ENCODE data around the gene ADARB1.

The ADARB1 gene

DNA sequence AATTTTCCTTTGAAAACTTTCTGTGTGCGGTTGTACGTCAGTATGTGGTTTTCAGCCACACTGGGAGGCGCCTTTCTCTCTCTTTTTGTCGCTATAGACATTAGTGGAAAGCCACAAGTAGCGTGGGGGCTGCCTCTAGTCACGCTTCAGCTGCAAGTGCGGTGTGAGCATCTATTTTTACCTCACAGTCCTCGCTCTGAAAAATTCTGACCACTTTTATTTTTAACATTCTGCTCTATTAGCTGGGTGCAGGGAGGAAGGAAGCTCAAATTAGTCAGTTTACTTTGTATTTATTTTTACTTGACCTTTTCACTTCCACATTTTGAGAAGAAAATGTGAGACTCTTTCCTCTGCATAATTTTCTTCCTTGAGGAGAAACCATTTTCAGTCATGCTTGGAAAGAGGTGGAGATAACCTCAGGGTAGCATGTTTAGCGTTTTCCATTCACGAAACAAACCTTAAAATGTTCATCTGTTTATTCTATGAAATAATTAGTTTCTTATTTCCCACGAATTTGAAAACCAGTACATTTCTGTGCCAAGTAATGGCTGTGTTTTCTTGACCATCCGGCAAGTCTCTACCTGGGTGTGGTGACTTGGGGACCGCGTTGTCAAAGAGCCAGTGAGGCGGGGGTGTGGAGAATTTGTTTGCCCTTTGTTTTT is 35.6 kb downstream of the ADARB1 start:
- Mint-ChIP-seq H3K27ac (peak overlapping the region; percentile 85), H3K4me1 (peaks cover 69% of the 10 kb centered on the region), H3K36me3 (peaks cover 5% of the 10 kb centered on the region), H3K27me3 (peaks cover 3% of the 10 kb centered on the region), H3K4me3 (peak overlapping the region; percentile 40), H3K9me3 (no peaks in the 10 kb centered on the region)
- CTCF ChIA-PET, result interaction anchor here (1.6 kb wide), 1 partner anchor 18 kb away, joined by 6 read pairs; no protein-coding TSS in a partner anchor
- peak; percentile 54 for DNase-seq

- no peak for DNase-seq
- H3K27ac Mint-ChIP-seq, result no peak overlapping the region
Observed at GRCh38 chr21:45110873-45111624, 36.7 kb downstream of the ADARB1 start.

GRCh38 chr21:45111703-45112102 is 37.3 kb downstream of the ADARB1 start:
- Mint-ChIP-seq H3K9me3 (no peaks in the 10 kb centered on the region), H3K36me3 (peaks cover 3% of the 10 kb centered on the region), H3K4me3 (no peak overlapping the region), H3K4me1 (peaks cover 58% of the 10 kb centered on the region), H3K27ac (no peak overlapping the region), H3K27me3 (peaks cover 3% of the 10 kb centered on the region)
- CTCF ChIA-PET, result no interaction called here
- no peak for DNase-seq

More at GRCh38 chr21:45110873-45111624, 36.7 kb downstream of the ADARB1 start:
- Mint-ChIP-seq H3K4me1 (peaks cover 61% of the 10 kb centered on the region), H3K27me3 (peaks cover 3% of the 10 kb centered on the region), H3K4me3 (no peak overlapping the region), H3K36me3 (peaks cover 2% of the 10 kb centered on the region), H3K9me3 (no peaks in the 10 kb centered on the region)
- CTCF ChIA-PET, result interaction anchor here (1.1 to 1.6 kb wide), 3 partner anchors 9 to 18 kb away, joined by 5 to 6 read pairs (median 5); no protein-coding TSS in a partner anchor

DNA sequence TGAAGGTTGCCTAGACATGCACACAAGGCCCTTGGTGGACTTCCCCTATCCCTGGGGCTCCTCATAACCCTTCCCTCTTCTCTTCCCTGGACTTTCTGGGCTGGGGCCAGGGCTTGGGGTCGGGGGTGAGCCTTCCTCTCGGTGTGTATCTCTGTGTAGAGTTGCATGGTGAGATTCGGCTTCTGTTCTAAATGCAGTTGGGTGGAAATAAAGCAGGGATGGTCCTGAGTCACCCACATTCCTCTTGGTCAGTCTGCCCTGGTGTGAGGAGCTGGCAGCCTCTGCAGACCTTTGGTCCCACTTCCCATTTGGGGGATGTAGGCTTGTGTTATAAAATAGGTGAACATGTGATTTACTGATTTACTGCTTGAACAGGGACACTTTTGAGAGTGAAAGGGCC is 38.0 kb downstream of the ADARB1 start:
- Mint-ChIP-seq H3K27ac (no peak overlapping the region), H3K27me3 (peaks cover 3% of the 10 kb centered on the region), H3K4me3 (no peak overlapping the region), H3K4me1 (peaks cover 59% of the 10 kb centered on the region), H3K36me3 (peaks cover 3% of the 10 kb centered on the region), H3K9me3 (no peaks in the 10 kb centered on the region)
- CTCF ChIA-PET, result interaction anchor here (0.6 kb wide), 1 partner anchor 158 kb away, joined by 4 read pairs; no protein-coding TSS in a partner anchor
- DNase-seq, result no peak

GRCh38 chr21:45113543-45113942 is 39.2 kb downstream of the ADARB1 start:
- no peak overlapping the region for H3K4me3 Mint-ChIP-seq
- peaks cover 3% of the 10 kb centered on the region for H3K36me3 Mint-ChIP-seq
- CTCF ChIA-PET, result interaction anchor here (1.1 to 2.5 kb wide), 6 partner anchors 12 to 26 kb away, joined by 3 to 10 read pairs (median 6); no protein-coding TSS in a partner anchor
- H3K9me3 Mint-ChIP-seq, result no peaks in the 10 kb centered on the region
- H3K27ac Mint-ChIP-seq, result no peak overlapping the region
- peaks cover 57% of the 10 kb centered on the region for H3K4me1 Mint-ChIP-seq
- DNase-seq, result no peak
- H3K27me3 Mint-ChIP-seq, result peaks cover 3% of the 10 kb centered on the region

DNA sequence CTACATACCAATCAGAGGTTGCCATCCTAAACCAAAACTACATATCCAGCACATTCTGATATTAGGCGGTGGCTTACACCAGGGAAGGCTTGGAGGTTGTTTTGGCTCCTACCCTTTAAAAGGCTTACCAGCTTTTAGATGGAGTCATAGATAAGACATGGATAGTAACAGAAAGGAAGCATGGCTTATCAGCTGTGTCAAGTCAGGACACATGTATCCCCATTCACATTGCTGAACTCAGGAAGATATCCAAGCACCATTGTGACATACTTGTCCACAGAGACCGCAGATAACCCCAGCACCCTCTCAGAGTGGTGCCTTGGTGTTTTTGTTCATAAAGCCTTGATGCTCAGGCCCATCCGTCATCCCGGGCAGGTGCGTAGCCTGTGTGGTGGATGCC is 39.7 kb downstream of the ADARB1 start:
- Mint-ChIP-seq H3K27ac (no peak overlapping the region), H3K4me1 (peaks cover 51% of the 10 kb centered on the region)

GRCh38 chr21:45114475-45114874 is 40.1 kb downstream of the ADARB1 start:
- H3K9me3 Mint-ChIP-seq, result no peaks in the 10 kb centered on the region
- H3K27me3 Mint-ChIP-seq, result peaks cover 3% of the 10 kb centered on the region
- peaks cover 47% of the 10 kb centered on the region for H3K4me1 Mint-ChIP-seq
- no peak overlapping the region for H3K27ac Mint-ChIP-seq
- H3K36me3 Mint-ChIP-seq, result peaks cover 3% of the 10 kb centered on the region
- no peak for DNase-seq
- no peak overlapping the region for H3K4me3 Mint-ChIP-seq
- CTCF ChIA-PET, result interaction anchor here (1.7 to 2.5 kb wide), 6 partner anchors 11 to 26 kb away, joined by 4 to 10 read pairs (median 6); no protein-coding TSS in a partner anchor

More for the DNA sequence above, 39.7 kb downstream of the ADARB1 start:
- Mint-ChIP-seq H3K9me3 (no peaks in the 10 kb centered on the region), H3K36me3 (peaks cover 3% of the 10 kb centered on the region), H3K27me3 (peaks cover 3% of the 10 kb centered on the region), H3K4me3 (no peak overlapping the region)
- CTCF ChIA-PET, result interaction anchor here (1.1 to 2.5 kb wide), 6 partner anchors 11 to 26 kb away, joined by 3 to 10 read pairs (median 6); no protein-coding TSS in a partner anchor
- DNase-seq, result no peak

- Mint-ChIP-seq H3K27ac (no peak overlapping the region), H3K27me3 (peaks cover 3% of the 10 kb centered on the region), H3K9me3 (no peaks in the 10 kb centered on the region), H3K4me3 (no peak overlapping the region), H3K4me1 (peaks cover 41% of the 10 kb centered on the region), H3K36me3 (peaks cover 3% of the 10 kb centered on the region)
- no peak for DNase-seq
- CTCF ChIA-PET, result interaction anchor here (1.7 to 2.5 kb wide), 5 partner anchors 10 to 25 kb away, joined by 6 to 10 read pairs (median 7); no protein-coding TSS in a partner anchor
Observed at GRCh38 chr21:45115141-45115540, 40.8 kb downstream of the ADARB1 start.

DNA sequence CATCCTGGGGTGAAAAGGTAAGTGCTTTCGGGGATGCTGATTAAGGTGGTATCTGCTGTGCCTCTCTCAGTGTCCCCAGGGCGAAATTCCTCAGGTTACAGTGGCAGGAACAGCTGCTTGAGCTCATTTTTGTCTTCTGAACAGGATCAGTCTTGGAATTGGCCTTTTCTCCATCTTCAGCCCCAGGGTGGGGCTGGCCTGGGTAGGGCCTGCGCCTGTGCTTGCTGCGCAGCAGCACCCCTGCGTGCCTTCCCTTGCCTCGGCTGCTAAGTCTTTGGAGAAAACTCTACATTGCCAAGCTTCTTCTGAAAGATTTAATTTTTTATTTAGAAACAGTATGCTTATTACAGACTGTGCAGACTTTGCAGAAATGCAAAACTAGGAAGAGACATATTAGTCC is 41.7 kb downstream of the ADARB1 start:
- no peak for DNase-seq
- no peaks in the 10 kb centered on the region for H3K27me3 Mint-ChIP-seq
- H3K4me3 Mint-ChIP-seq, result no peak overlapping the region
- H3K27ac Mint-ChIP-seq, result no peak overlapping the region
- H3K4me1 Mint-ChIP-seq, result peaks cover 31% of the 10 kb centered on the region
- H3K36me3 Mint-ChIP-seq, result peaks cover 6% of the 10 kb centered on the region
- no peaks in the 10 kb centered on the region for H3K9me3 Mint-ChIP-seq
- CTCF ChIA-PET, result interaction anchor here (1.7 to 2.4 kb wide), 3 partner anchors 9 to 17 kb away, joined by 6 to 8 read pairs (median 7); no protein-coding TSS in a partner anchor

DNA sequence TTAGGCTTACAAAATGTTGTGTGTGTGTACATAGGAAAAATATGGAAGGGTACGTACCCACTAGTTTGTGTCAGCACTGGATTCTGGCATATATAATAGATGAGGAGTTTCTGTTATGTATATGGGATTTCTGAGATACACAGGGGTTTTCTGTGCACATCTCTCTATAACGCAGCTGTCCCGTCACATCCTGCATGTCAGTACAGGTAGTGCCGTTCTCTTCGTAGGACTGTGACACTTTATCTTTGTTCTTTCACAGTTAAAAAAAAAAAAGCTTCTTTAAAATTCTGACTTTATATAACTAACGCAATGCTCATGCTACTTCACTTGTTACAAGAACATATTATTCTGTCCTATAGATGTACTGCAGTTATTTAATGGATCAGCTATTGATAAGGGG is 42.9 kb downstream of the ADARB1 start:
- H3K27me3 Mint-ChIP-seq, result no peaks in the 10 kb centered on the region
- H3K9me3 Mint-ChIP-seq, result no peaks in the 10 kb centered on the region
- H3K36me3 Mint-ChIP-seq, result peaks cover 6% of the 10 kb centered on the region
- peaks cover 19% of the 10 kb centered on the region for H3K4me1 Mint-ChIP-seq
- no peak overlapping the region for H3K27ac Mint-ChIP-seq
- CTCF ChIA-PET, result interaction anchor here (1.3 to 2.2 kb wide), 4 partner anchors 10 to 20 kb away, joined by 3 to 8 read pairs (median 6); no protein-coding TSS in a partner anchor
- no peak overlapping the region for H3K4me3 Mint-ChIP-seq
- no peak for DNase-seq

DNA sequence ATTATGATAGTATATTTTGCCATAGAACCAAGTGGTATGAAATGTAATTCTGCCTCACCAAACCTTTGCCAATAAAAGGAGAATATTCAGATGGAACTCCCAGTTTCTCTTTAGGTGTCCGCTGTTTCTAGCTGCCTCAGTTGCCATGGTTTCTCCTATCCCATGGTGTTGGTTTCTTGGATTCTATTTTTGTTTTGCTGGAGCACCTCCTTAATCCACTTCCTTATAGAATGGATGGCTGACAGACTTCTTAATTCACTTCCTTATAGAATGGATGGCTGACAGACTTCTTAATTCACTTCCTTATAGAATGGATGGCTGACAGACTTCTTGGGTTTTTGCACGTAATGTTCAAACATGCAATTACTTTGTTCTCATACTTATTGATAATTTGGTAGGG is 43.7 kb downstream of the ADARB1 start:
- H3K27me3 Mint-ChIP-seq, result no peaks in the 10 kb centered on the region
- no peaks in the 10 kb centered on the region for H3K9me3 Mint-ChIP-seq
- H3K36me3 Mint-ChIP-seq, result peaks cover 6% of the 10 kb centered on the region
- no peak overlapping the region for H3K27ac Mint-ChIP-seq
- H3K4me3 Mint-ChIP-seq, result no peak overlapping the region
- peaks cover 14% of the 10 kb centered on the region for H3K4me1 Mint-ChIP-seq
- DNase-seq, result no peak
- CTCF ChIA-PET, result interaction anchor here (1.4 to 1.5 kb wide), 2 partner anchors 9 to 20 kb away, joined by 3 to 6 read pairs; no protein-coding TSS in a partner anchor

GRCh38 chr21:45119812-45120211 is 45.4 kb downstream of the ADARB1 start:
- Mint-ChIP-seq H3K4me3 (no peak overlapping the region), H3K36me3 (peaks cover 4% of the 10 kb centered on the region), H3K4me1 (peaks cover 14% of the 10 kb centered on the region), H3K27ac (no peak overlapping the region), H3K27me3 (no peaks in the 10 kb centered on the region), H3K9me3 (no peaks in the 10 kb centered on the region)
- CTCF ChIA-PET, result interaction anchor here (1.2 to 1.4 kb wide), 2 partner anchors 9 to 18 kb away, joined by 7 to 10 read pairs; no protein-coding TSS in a partner anchor
- no peak for DNase-seq

DNA sequence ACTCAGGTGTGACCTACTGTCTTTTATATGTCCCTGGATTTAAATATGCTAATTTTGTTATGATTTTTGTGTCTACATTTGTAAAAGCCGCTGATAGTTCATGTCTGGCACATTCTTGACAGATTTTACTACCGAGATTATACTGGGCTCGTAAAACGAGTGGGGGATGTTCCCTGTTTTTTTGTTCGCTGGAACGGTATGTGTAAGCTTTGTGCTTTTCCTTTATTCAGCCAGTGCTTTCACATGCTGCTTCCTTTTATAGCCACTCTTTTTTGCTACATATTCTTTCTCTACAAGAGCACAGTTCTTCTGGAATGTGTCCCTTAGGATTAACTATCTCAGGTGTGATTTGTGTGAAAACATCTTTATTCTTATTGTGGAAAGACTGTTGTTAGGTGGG is 46.6 kb downstream of the ADARB1 start:
- peaks cover 11% of the 10 kb centered on the region for H3K4me1 Mint-ChIP-seq
- H3K36me3 Mint-ChIP-seq, result peaks cover 7% of the 10 kb centered on the region
- H3K27me3 Mint-ChIP-seq, result no peaks in the 10 kb centered on the region
- no peak overlapping the region for H3K4me3 Mint-ChIP-seq
- H3K27ac Mint-ChIP-seq, result no peak overlapping the region
- CTCF ChIA-PET, result interaction anchor here (1.0 to 3.0 kb wide), 2 partner anchors 16 to 173 kb away, joined by 3 to 17 read pairs; no protein-coding TSS in a partner anchor
- no peaks in the 10 kb centered on the region for H3K9me3 Mint-ChIP-seq
- no peak for DNase-seq

DNA sequence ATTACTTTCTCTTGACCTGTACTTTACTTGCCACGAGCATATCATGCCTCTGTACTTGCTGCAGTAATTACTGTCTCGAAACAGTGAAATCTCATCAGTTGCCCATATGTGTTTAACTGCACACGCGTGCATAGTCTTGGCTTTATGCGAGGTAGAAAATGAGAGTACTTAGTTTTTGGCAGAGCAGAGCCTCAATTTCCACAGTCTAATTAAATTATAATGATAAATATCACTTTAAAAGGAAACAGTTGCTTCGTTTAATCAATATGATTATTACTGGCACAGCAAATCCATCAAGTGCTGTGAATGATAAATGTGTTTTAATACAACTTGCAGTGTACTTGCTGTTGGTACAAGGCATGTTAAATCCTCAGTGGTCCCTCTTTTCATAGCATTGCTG is 47.6 kb downstream of the ADARB1 start:
- no peak overlapping the region for H3K4me3 Mint-ChIP-seq
- CTCF ChIA-PET, result interaction anchor here (0.6 to 3.0 kb wide), 3 partner anchors 15 to 79 kb away, joined by 3 to 17 read pairs (median 4); no protein-coding TSS in a partner anchor
- H3K36me3 Mint-ChIP-seq, result peaks cover 6% of the 10 kb centered on the region
- H3K4me1 Mint-ChIP-seq, result peaks cover 4% of the 10 kb centered on the region
- H3K9me3 Mint-ChIP-seq, result no peaks in the 10 kb centered on the region
- no peaks in the 10 kb centered on the region for H3K27me3 Mint-ChIP-seq
- DNase-seq, result no peak
- H3K27ac Mint-ChIP-seq, result no peak overlapping the region

Data from activated naive CD4-positive, alpha-beta T cell treated with anti-CD3 and anti-CD28 coated beads, Interleukin-2, amount 10 ng/mL, durations not matched to agents 7 days and 5 days (primary cell).